NCI-H1436 (cell line): ENCODE results near the gene NUCB1.
A peak's percentile ranks its signal among the peaks of the same experiment; 100 is the strongest.
"Not testable (repeated sequence)": the region's sequence is repeated elsewhere in the genome, so short reads cannot be mapped to it uniquely, and the experiment has no call there.

Source experiments
- DNase-seq: peaks from one replicate; lab custom pipeline; 2025; lab: John Stamatoyannopoulos, UW

The NUCB1 gene

GRCh38 chr19:48899781-48900476, at the start of gene NUCB1:
NUCB1 (plus strand) TSS chr19:48900312; CDS start chr19:48900797, 485 bp downstream.
- DNase-seq: peak; percentile 100

- DNase-seq: no peak
These were observed 47.8 kb upstream of the NUCB1 start for GRCh38 chr19:48852292-48852691.

GRCh38 chr19:48853483-48853882, 46.6 kb upstream of the NUCB1 start:
- DNase-seq: no peak

- DNase-seq: no peak
These were observed 46.0 kb upstream of the NUCB1 start for GRCh38 chr19:48854103-48854502.

- DNase-seq: no peak
These were observed 43.2 kb upstream of the NUCB1 start for GRCh38 chr19:48856921-48857320.

GRCh38 chr19:48858984-48859710, 41.0 kb upstream of the NUCB1 start:
- DNase-seq: peak; percentile 46

- no peak for DNase-seq
These were observed 40.2 kb upstream of the NUCB1 start for GRCh38 chr19:48859711-48860572.

GRCh38 chr19:48861313-48861712, 38.8 kb upstream of the NUCB1 start:
- no peak for DNase-seq

- no peak for DNase-seq
These were observed 37.3 kb upstream of the NUCB1 start for GRCh38 chr19:48862827-48863226.

GRCh38 chr19:48866692-48867091, 33.4 kb upstream of the NUCB1 start:
- no peak for DNase-seq

- no peak for DNase-seq
These were observed 32.9 kb upstream of the NUCB1 start for GRCh38 chr19:48867123-48867745.

- DNase-seq: no peak
These were observed 32.4 kb upstream of the NUCB1 start for GRCh38 chr19:48867746-48868113.

- no peak for DNase-seq
These were observed 31.8 kb upstream of the NUCB1 start, which contains the start of gene PLEKHA4 for GRCh38 chr19:48868114-48868886. PLEKHA4 (minus strand) TSS chr19:48868617; CDS start chr19:48867620, 997 bp downstream.

- DNase-seq: no peak
These were observed 30.1 kb upstream of the NUCB1 start for GRCh38 chr19:48870048-48870447.

GRCh38 chr19:48871471-48872181, 28.5 kb upstream of the NUCB1 start:
- not testable (repeated sequence) for DNase-seq

GRCh38 chr19:48872182-48872883, 27.8 kb upstream of the NUCB1 start, which contains the start of gene PPP1R15A:
PPP1R15A (plus strand) TSS chr19:48872421; CDS start chr19:48873234, 813 bp downstream.
- DNase-seq: peak; percentile 99

- peak; percentile 81 for DNase-seq
These were observed 27.1 kb upstream of the NUCB1 start for GRCh38 chr19:48872884-48873475.

- DNase-seq: no peak
These were observed 26.4 kb upstream of the NUCB1 start for GRCh38 chr19:48873476-48874302.
